Upper lobe of left lung (tissue), 6 donors: ENCODE data around the gene STX1B. TPM values are rescaled to one million over a fixed set of nuclear protein-coding genes. Genes with fewer than 3 reads are reported as not detected.

Experiments
- ATAC-seq, 2 donors: fragments of 200-7000 bp; cut with Tn5 transposase; one replicate each; pipeline ENCODE4 v1.9.1; 2022; ENCODE audit warnings: mild to moderate bottlenecking in 2 of 2, moderate library complexity in 2 of 2; ENCODE audit not compliant: low FRiP score in 2 of 2
- DNase-seq, 2 donors: peaks; one replicate each; pipeline ENCODE4 v3.0.0-alpha.2; 2019 to 2020
- H3K27ac ChIP-seq, 4 donors: fragments of 200-600 bp; sonication (generic); one replicate each; pipeline ENCODE4 v1.5.1; 2016 to 2019
- H3K27me3 ChIP-seq, 4 donors: fragments of 200-600 bp; sonication (generic); one replicate each; pipeline ENCODE4 v1.5.1; 2017 to 2019
- H3K36me3 ChIP-seq, 4 donors: fragments of 200-600 bp; sonication (generic); one replicate each; pipeline ENCODE4 v1.5.1; 2016 to 2019
- H3K4me1 ChIP-seq, 4 donors: fragments of 200-600 bp; sonication (generic); one replicate each; pipeline ENCODE4 v1.5.1; 2018 to 2019
- H3K4me3 ChIP-seq, 4 donors: fragments of 200-600 bp; sonication (generic); one replicate each; pipeline ENCODE4 v1.5.1; 2017 to 2019; ENCODE audit warnings: mild to moderate bottlenecking in 2 of 4, moderate library complexity in 1 of 4
- H3K9me3 ChIP-seq, 4 donors: fragments of 200-600 bp; sonication (generic); one replicate each; pipeline ENCODE4 v1.5.1; 2018 to 2019
- CTCF ChIP-seq, 6 experiments: fragments of 450-650 bp in 4 of 6; fragments of 200-600 bp in 2 of 6; sonication (generic) in 2 of 6; IDR thresholded peaks; one replicate each; pipeline ENCODE4 v1.5.1; 2016 to 2019; ENCODE audit warnings: antibody characterized with exemption in 6 of 6
- EP300 ChIP-seq, 4 donors: sonication (generic); formaldehyde crosslinking; IDR thresholded peaks; one replicate each; pipeline ENCODE4 v1.5.1; 2017; ENCODE audit warnings: antibody characterized with exemption in 4 of 4, control low read depth in 2 of 4
- POLR2A ChIP-seq, 4 donors: fragments of 450-650 bp; IDR thresholded peaks; one replicate each; pipeline ENCODE4 v1.5.1; 2016 to 2017; ENCODE audit warnings: antibody characterized with exemption in 4 of 4, mild to moderate bottlenecking in 2 of 4
- POLR2AphosphoS5 ChIP-seq, 2 donors: sonication (generic); formaldehyde crosslinking; IDR thresholded peaks; one replicate each; pipeline ENCODE4 v1.5.1; 2017; ENCODE audit warnings: antibody characterized with exemption in 2 of 2
- WGBS, 2 donors: methylation state at CpG; one replicate each; pipeline ENCODE4 v1.1.5; 2017 to 2018; 5-methylcytosine and 5-hydroxymethylcytosine counted together
- total RNA-seq, 6 donors: library from RNA; depleted of rRNA in 4 of 6; stranded (reverse); fragments of >200 nt in 4 of 6; gene quantifications; one replicate each; pipeline versions ENCODE4 v1.1.0 to v1.2.1, GENCODE V29; 2016 to 2021
- donor health status: DM: no; HTN: no; CAD: no; lungs with moderate emphysema.
- donor health status: DM: no; HTN: yes; CAD: no; lungs with severe emphysema.

STX1B gene
- total RNA-seq, 6 donors from 2014 or later: 0.30 to 2.1 (median 0.51) TPM

- Histone ChIP-seq H3K36me3 (peaks cover 74 to 100% (median 95%) of the 10 kb centered on the region in 4 donors), H3K9me3 (no peaks in the 10 kb centered on the region), H3K27ac (no peak overlapping the region), H3K27me3 (no peaks in the 10 kb centered on the region), H3K4me1 (no peaks in the 10 kb centered on the region), H3K4me3 (no peak overlapping the region)
- ATAC-seq (no peak), DNase-seq (no peak)
- no peak for TF ChIP-seq POLR2A (IDR thresholded peaks at IDR 0.05)
- TF ChIP-seq EP300 (IDR thresholded peaks at IDR 0.05): no peak
- no peak for TF ChIP-seq CTCF (IDR thresholded peaks at IDR 0.05)
- no peak for TF ChIP-seq POLR2AphosphoS5 (IDR thresholded peaks at IDR 0.05)
- WGBS, 2 donors: 84 to 96% methylated on average over 4 of the region's 4 CpGs
Measured at GRCh38 chr16:30967795-30968194, 42.6 kb downstream of the STX1B start.

- Histone ChIP-seq H3K36me3 (peaks cover 77 to 100% (median 95%) of the 10 kb centered on the region in 4 donors), H3K27ac (no peak overlapping the region), H3K9me3 (no peaks in the 10 kb centered on the region), H3K4me1 (no peaks in the 10 kb centered on the region), H3K27me3 (no peaks in the 10 kb centered on the region), H3K4me3 (no peak overlapping the region)
- DNase-seq (no peak), ATAC-seq (no peak)
- WGBS, 2 donors: 93% methylated on average over 17 to 19 of the region's 19 CpGs
- no peak for TF ChIP-seq POLR2AphosphoS5 (IDR thresholded peaks at IDR 0.05)
- TF ChIP-seq EP300 (IDR thresholded peaks at IDR 0.05): no peak
- TF ChIP-seq CTCF (IDR thresholded peaks at IDR 0.05): no peak
- no peak for TF ChIP-seq POLR2A (IDR thresholded peaks at IDR 0.05)
Measured at GRCh38 chr16:30966033-30966619, 44.3 kb downstream of the STX1B start.

GRCh38 chr16:30965436-30965835 lies 45.0 kb downstream of the STX1B start:
- Histone ChIP-seq H3K27ac (no peak overlapping the region), H3K36me3 (peaks cover 74 to 100% (median 94%) of the 10 kb centered on the region in 4 donors), H3K4me3 (no peak overlapping the region), H3K4me1 (no peaks in the 10 kb centered on the region), H3K9me3 (no peaks in the 10 kb centered on the region), H3K27me3 (no peaks in the 10 kb centered on the region)
- no peak for TF ChIP-seq POLR2A (IDR thresholded peaks at IDR 0.05)
- TF ChIP-seq EP300 (IDR thresholded peaks at IDR 0.05): no peak
- no peak for TF ChIP-seq CTCF (IDR thresholded peaks at IDR 0.05)
- no peak for TF ChIP-seq POLR2AphosphoS5 (IDR thresholded peaks at IDR 0.05)
- DNase-seq (no peak), ATAC-seq (no peak)
- WGBS, 2 donors: 90 to 92% methylated on average over 2 to 15 of the region's 15 CpGs

GRCh38 chr16:30964574-30965226 lies 45.7 kb downstream of the STX1B start:
- no peak for TF ChIP-seq EP300 (IDR thresholded peaks at IDR 0.05)
- no peak for TF ChIP-seq CTCF (IDR thresholded peaks at IDR 0.05)
- no peak for TF ChIP-seq POLR2AphosphoS5 (IDR thresholded peaks at IDR 0.05)
- TF ChIP-seq POLR2A (IDR thresholded peaks at IDR 0.05): no peak
- Histone ChIP-seq H3K9me3 (no peaks in the 10 kb centered on the region), H3K27me3 (no peaks in the 10 kb centered on the region), H3K27ac (no peak overlapping the region), H3K4me1 (peaks cover 0 to 6% (median 0%) of the 10 kb centered on the region in 4 donors), H3K36me3 (peaks cover 76 to 100% (median 91%) of the 10 kb centered on the region in 4 donors), H3K4me3 (no peak overlapping the region)
- 86 to 87% methylated on average over 31 to 32 of the region's 33 CpGs for WGBS, 2 donors
- DNase-seq: no peak
- ATAC-seq: no peak
